ENCODE measurements around the gene CAMKK2.

Gene CAMKK2

DNA sequence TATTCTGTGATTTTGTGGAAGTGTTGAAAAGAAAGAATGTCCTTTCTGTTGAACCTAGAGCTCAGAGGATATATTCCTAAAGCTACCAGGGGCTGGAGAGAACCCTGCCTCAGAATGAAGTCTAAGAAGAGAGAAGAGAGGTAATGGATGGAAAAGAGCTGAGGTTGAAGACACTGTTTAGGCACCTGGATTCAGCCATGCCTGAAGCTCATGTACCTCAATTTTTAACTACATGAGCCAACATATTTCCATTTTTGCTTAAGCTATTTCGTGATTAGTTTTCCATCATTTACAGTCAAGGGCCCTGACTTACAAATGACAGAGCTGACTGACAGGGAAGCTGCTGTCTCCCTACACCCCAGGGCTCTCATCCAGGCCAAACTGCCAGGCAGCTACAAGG lies 10.7 kb downstream of the CAMKK2 start:
- Histone ChIP-seq H3K27ac (ENCODE audit: extremely low read depth, low read depth, low read length) (no peak overlapping the region), H3K4me1 (ENCODE audit: control insufficient read depth, insufficient read depth, low read length) (0 out of 2 replicates have a peak, but pooled peaks cover 5% of the 10 kb centered on the region), H3K4me3 (ENCODE audit: low read depth, low read length) (no peak overlapping the region), H3K9me3 (ENCODE audit: control insufficient read depth, insufficient read depth, low read depth, low read length) (no peaks in the 10 kb centered on the region), H3K36me3 (ENCODE audit: control insufficient read depth in 2 of 2, insufficient read depth in 1 of 2, low read length in 2 of 2) (peaks cover 0 to 3% of the 10 kb centered on the region in 2 experiments; a peak in 2 of 3 replicates)
- ChIA-PET POLR2A (interaction anchor here (1.3 to 1.4 kb wide), 2 partner anchors 11 to 21 kb away, joined by 3 read pairs; partner anchors contain the start of gene CAMKK2), CTCF (no interaction called here)
- TF ChIP-seq, protein P1, sequence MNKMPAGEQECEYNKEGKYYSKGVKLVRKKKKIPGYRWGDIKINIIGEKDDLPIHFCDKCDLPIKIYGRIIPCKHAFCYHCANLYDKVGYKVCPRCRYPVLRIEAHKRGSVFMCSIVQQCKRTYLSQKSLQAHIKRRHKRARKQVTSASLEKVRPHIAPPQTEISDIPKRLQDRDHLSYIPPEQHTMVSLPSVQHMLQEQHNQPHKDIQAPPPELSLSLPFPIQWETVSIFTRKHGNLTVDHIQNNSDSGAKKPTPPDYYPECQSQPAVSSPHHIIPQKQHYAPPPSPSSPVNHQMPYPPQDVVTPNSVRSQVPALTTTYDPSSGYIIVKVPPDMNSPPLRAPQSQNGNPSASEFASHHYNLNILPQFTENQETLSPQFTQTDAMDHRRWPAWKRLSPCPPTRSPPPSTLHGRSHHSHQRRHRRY (tag by site-specific recombination; IDR thresholded peaks at IDR 0.05): no peak
- TF ChIP-seq ZNF629 (tag by site-specific recombination; IDR thresholded peaks at IDR 0.05) (no peak), ZNF792 (tag by site-specific recombination; IDR thresholded peaks at IDR 0.05) (no peak), ZNF747 (tag by site-specific recombination; IDR thresholded peaks at IDR 0.05) (no peak), ZNF23 (tag by site-specific recombination; IDR thresholded peaks at IDR 0.05; ENCODE audit: borderline replicate concordance) (no peak), ZNF501 (tag by site-specific recombination; IDR thresholded peaks at IDR 0.05) (no peak), SP3 (tag by site-specific recombination; IDR thresholded peaks at IDR 0.05) (no peak), ZNF596 (tag by site-specific recombination; IDR thresholded peaks at IDR 0.05) (no peak), ATF2 (tag by site-specific recombination; IDR thresholded peaks at IDR 0.05; ENCODE audit: low read depth) (no peak), ZIC2 (tag by site-specific recombination; IDR thresholded peaks at IDR 0.05) (no peak), ZNF169 (tag by site-specific recombination; IDR thresholded peaks at IDR 0.05) (no peak), INSM2 (tag by site-specific recombination; IDR thresholded peaks at IDR 0.05) (no peak), ZNF223 (tag by site-specific recombination; IDR thresholded peaks at IDR 0.05) (no peak), HOXA7 (CRISPR knock-in tag; IDR thresholded peaks at IDR 0.05; ENCODE audit: borderline replicate concordance) (no peak), ZFP41 (tag by site-specific recombination; IDR thresholded peaks at IDR 0.05; ENCODE audit: borderline replicate concordance) (no peak)

GRCh38 chr12:121284551-121285390 lies 11.7 kb downstream of the CAMKK2 start:
- CTCF ChIA-PET: no interaction called here
- TF ChIP-seq OSR2 (tag by site-specific recombination; IDR thresholded peaks at IDR 0.05) (no peak), ZNF221 (tag by site-specific recombination; IDR thresholded peaks at IDR 0.05; ENCODE audit: borderline replicate concordance) (no peak), KLF17 (tag by site-specific recombination; IDR thresholded peaks at IDR 0.05) (no peak), ZSCAN30 (tag by site-specific recombination; IDR thresholded peaks at IDR 0.05) (no peak), PRDM10 (tag by site-specific recombination; IDR thresholded peaks at IDR 0.05) (no peak), ZBTB10 (tag by site-specific recombination; IDR thresholded peaks at IDR 0.05) (no peak)

More at GRCh38 chr12:121284551-121285390, 11.7 kb downstream of the CAMKK2 start:
- Histone ChIP-seq H3K9me3 (ENCODE audit: control insufficient read depth, insufficient read depth, low read depth, low read length) (no peaks in the 10 kb centered on the region), H3K36me3 (ENCODE audit: control insufficient read depth in 2 of 2, insufficient read depth in 1 of 2, low read length in 2 of 2) (no peaks in the 10 kb centered on the region), H3K27ac (ENCODE audit: extremely low read depth, low read depth, low read length) (no peak overlapping the region), H3K4me1 (ENCODE audit: control insufficient read depth, insufficient read depth, low read length) (0 out of 2 replicates have a peak, but pooled peaks cover 5% of the 10 kb centered on the region), H3K4me3 (ENCODE audit: low read depth, low read length) (no peak overlapping the region)
- POLR2A ChIA-PET: interaction anchor here (1.3 kb wide), 1 partner anchor 22 kb away, joined by 3 read pairs; no protein-coding TSS in a partner anchor
